HUES6 (cell line): ENCODE results near the gene CTF1.
"Not testable (repeated sequence)": the region's sequence is repeated elsewhere in the genome, so short reads cannot be mapped to it uniquely, and the experiment has no call there.

Experiments
- H3K27ac ChIP-seq: 2 replicates; pipeline ENCODE4 v1.7.0; 2013; ENCODE audit warnings: low read depth, mild to moderate bottlenecking, low read length, inconsistent platforms
- H3K27me3 ChIP-seq: 2 replicates; pipeline ENCODE4 v1.6.1; 2013; ENCODE audit warnings: low read length; ENCODE audit not compliant: control insufficient read depth, insufficient read depth
- H3K36me3 ChIP-seq: 2 replicates; pipeline ENCODE4 v1.6.1; 2013; ENCODE audit warnings: low read length; ENCODE audit not compliant: control insufficient read depth, insufficient read depth
- H3K4me1 ChIP-seq: 2 replicates; pipeline ENCODE4 v1.6.1; 2013; ENCODE audit warnings: low read length; ENCODE audit not compliant: control insufficient read depth, insufficient read depth
- H3K4me3 ChIP-seq: 2 replicates; pipeline ENCODE4 v1.5.1; 2013; ENCODE audit warnings: low read depth, low read length
- H3K9ac ChIP-seq: one replicate; pipeline ENCODE4 v1.6.1; 2013; ENCODE audit warnings: mild to moderate bottlenecking, low read length
- H3K9me3 ChIP-seq: 2 replicates; pipeline ENCODE4 v1.6.1; 2013; ENCODE audit warnings: low read depth, low read length; ENCODE audit not compliant: control insufficient read depth, insufficient read depth

The CTF1 gene

GRCh38 chr16:30888856-30889499, 7.4 kb upstream of the CTF1 start:
- peaks cover 7% of the 10 kb centered on the region for H3K4me1 ChIP-seq
- no peak overlapping the region for H3K9ac ChIP-seq
- H3K36me3 ChIP-seq: peaks cover 28% of the 10 kb centered on the region
- H3K27ac ChIP-seq: no peak overlapping the region
- H3K9me3 ChIP-seq: no peaks in the 10 kb centered on the region
- no peak overlapping the region for H3K4me3 ChIP-seq
- H3K27me3 ChIP-seq: no peaks in the 10 kb centered on the region; the same call in 1 of the 2 replicates

GRCh38 chr16:30889721-30890120, 6.7 kb upstream of the CTF1 start:
- H3K9ac ChIP-seq: no peak overlapping the region
- no peak overlapping the region for H3K27ac ChIP-seq
- peaks cover 14% of the 10 kb centered on the region for H3K4me1 ChIP-seq
- no peaks in the 10 kb centered on the region for H3K9me3 ChIP-seq
- peaks cover 6% of the 10 kb centered on the region; the same call in 1 of the 2 replicates for H3K27me3 ChIP-seq
- no peak overlapping the region for H3K4me3 ChIP-seq
- H3K36me3 ChIP-seq: peaks cover 26% of the 10 kb centered on the region

GRCh38 chr16:30891043-30891823, 5.2 kb upstream of the CTF1 start:
- Histone ChIP-seq H3K4me1 (peaks cover 27% of the 10 kb centered on the region), H3K36me3 (peaks cover 19% of the 10 kb centered on the region), H3K27me3 (peaks cover 12% of the 10 kb centered on the region; the same call in 1 of the 2 replicates)
- not testable (repeated sequence) for H3K9ac ChIP-seq, H3K27ac ChIP-seq, H3K4me3 ChIP-seq, H3K9me3 ChIP-seq

GRCh38 chr16:30892670-30893416, 3.6 kb upstream of the CTF1 start:
- Histone ChIP-seq H3K27ac (no peak overlapping the region), H3K4me3 (peak overlapping the region; percentile 87), H3K9me3 (no peaks in the 10 kb centered on the region), H3K36me3 (peaks cover 13% of the 10 kb centered on the region), H3K9ac (peak overlapping the region; percentile 94), H3K27me3 (peaks cover 12% of the 10 kb centered on the region; the same call in 1 of the 2 replicates), H3K4me1 (peaks cover 27% of the 10 kb centered on the region)

GRCh38 chr16:30893417-30893743, 3.0 kb upstream of the CTF1 start:
- Histone ChIP-seq H3K9me3 (no peaks in the 10 kb centered on the region), H3K36me3 (peaks cover 13% of the 10 kb centered on the region), H3K27me3 (peaks cover 12% of the 10 kb centered on the region; the same call in 1 of the 2 replicates), H3K9ac (peak overlapping the region; percentile 94), H3K4me1 (peaks cover 27% of the 10 kb centered on the region), H3K27ac (no peak overlapping the region), H3K4me3 (peak overlapping the region; percentile 87)

GRCh38 chr16:30893744-30894539, 2.5 kb upstream of the CTF1 start, which contains the start of gene BCL7C:
BCL7C (minus strand) TSS chr16:30894077; CDS start chr16:30893944, 133 bp downstream.
- H3K36me3 ChIP-seq: peaks cover 8% of the 10 kb centered on the region
- H3K27ac ChIP-seq: no peak within 1 kb of the TSS; the same call in 1 of the 2 replicates
- peak within 1 kb of the TSS; percentile 94 for H3K9ac ChIP-seq
- H3K27me3 ChIP-seq: peaks cover 12% of the 10 kb centered on the region; the same call in 1 of the 2 replicates
- no peaks in the 10 kb centered on the region for H3K9me3 ChIP-seq
- H3K4me1 ChIP-seq: peaks cover 27% of the 10 kb centered on the region
- peak within 1 kb of the TSS; percentile 87 for H3K4me3 ChIP-seq

GRCh38 chr16:30894540-30895368, 1.7 kb upstream of the CTF1 start:
- H3K27me3 ChIP-seq: peaks cover 12% of the 10 kb centered on the region; the same call in 1 of the 2 replicates
- H3K9ac ChIP-seq: peak overlapping the region; percentile 80
- H3K36me3 ChIP-seq: 0 out of 2 replicates have a peak, but pooled peaks cover 4% of the 10 kb centered on the region
- H3K9me3 ChIP-seq: no peaks in the 10 kb centered on the region
- H3K4me3 ChIP-seq: peak overlapping the region; percentile 68
- no peak overlapping the region; the same call in 1 of the 2 replicates for H3K27ac ChIP-seq
- peaks cover 27% of the 10 kb centered on the region for H3K4me1 ChIP-seq

- peak overlapping the region; percentile 87; the same call in 1 of the 2 replicates for H3K27ac ChIP-seq
- H3K4me1 ChIP-seq: peaks cover 27% of the 10 kb centered on the region
Measured at GRCh38 chr16:30895627-30896260, 670 bp upstream of the CTF1 start.

GRCh38 chr16:30896889-30897733, 697 bp downstream of the CTF1 start:
- no peaks in the 10 kb centered on the region for H3K9me3 ChIP-seq
- H3K4me3 ChIP-seq: peak overlapping the region; percentile 72
- H3K36me3 ChIP-seq: no peaks in the 10 kb centered on the region
- peak overlapping the region; percentile 87 for H3K27ac ChIP-seq
- peaks cover 21% of the 10 kb centered on the region for H3K27me3 ChIP-seq
- H3K4me1 ChIP-seq: peaks cover 27% of the 10 kb centered on the region
- H3K9ac ChIP-seq: peak overlapping the region; percentile 81

More at GRCh38 chr16:30895627-30896260, 670 bp upstream of the CTF1 start:
- peak overlapping the region; percentile 81 for H3K9ac ChIP-seq
- H3K27me3 ChIP-seq: peaks cover 12% of the 10 kb centered on the region; the same call in 1 of the 2 replicates
- peak overlapping the region; percentile 72 for H3K4me3 ChIP-seq
- H3K36me3 ChIP-seq: 0 out of 2 replicates have a peak, but pooled peaks cover 4% of the 10 kb centered on the region
- H3K9me3 ChIP-seq: no peaks in the 10 kb centered on the region
